H4 (cell line): Measurements from ENCODE around the gene TP53I13. TPM values are rescaled to one million over a fixed set of nuclear protein-coding genes. Genes with fewer than 3 reads are reported as not detected.

Source experiments
- DNase-seq: peaks from one replicate; pipeline ENCODE4 v3.0.0-alpha.2; 2015; ENCODE audit warnings: low spot score
- total RNA-seq: library from RNA; depleted of rRNA; stranded (reverse); fragments of >200 nt; shearing (Covaris generic); gene quantifications from 2 replicates; pipeline ENCODE4 v1.2.3, GENCODE V29; 2014

Gene TP53I13
- total RNA-seq, 1 experiment from 2014 or later = 16.0 TPM

DNA sequence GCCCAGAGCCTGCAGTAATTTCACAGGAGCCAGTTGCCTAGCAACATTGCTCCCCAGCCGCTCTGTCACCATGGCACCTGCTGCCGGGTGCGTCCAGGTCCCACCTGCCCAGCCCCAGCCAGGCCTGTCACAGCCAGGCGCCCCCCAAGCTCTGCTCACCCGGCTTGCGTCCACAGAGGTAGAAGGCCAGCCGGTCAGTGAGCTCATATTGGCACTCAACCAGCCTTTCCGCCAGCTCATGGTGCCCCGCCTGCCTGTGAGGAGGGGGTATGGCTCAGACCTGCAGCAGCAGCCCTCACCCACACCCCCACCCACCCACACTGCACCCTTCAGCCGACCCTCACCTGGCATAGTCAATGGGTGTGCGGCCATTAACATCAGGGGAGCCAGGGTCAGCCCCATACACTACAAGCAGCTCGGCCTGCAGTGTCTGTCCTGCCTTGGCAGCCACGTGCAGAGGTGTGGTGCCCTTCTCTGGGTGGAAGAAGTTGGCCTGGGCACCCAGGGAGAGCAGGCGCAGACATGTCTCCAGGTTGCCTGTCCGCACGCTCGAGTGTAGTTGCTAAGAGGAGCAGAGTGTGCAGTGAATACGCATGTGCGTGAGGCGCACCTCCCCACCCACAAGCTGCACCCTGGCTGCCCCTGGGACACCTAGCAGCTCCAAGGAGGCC is 13.2 kb downstream of the TP53I13 start:
- no peak for DNase-seq

DNA sequence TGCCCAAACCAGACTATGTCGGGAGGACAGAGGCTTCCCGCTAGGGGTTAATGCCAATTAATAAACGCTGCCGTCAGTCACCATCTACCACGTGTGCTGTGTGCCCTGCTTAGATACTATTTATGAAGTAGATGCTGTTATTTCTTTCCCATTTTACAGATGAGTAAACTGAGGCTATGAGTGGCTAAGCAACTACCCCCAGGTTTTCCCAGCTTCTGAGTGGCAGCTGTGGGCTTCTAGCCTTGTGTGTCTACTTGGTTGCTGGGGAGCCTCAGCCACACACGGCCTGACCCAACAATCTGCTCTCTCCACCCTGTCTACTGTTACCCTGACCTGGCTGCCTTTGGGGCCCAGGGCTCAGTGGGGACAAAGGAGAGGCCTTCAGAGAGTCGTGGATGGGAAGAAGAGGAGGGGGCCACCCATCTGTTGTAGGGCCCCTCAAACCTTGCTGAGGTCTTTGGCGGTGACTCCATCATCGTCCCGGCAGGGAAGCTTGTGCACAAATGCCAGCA is 13.8 kb downstream of the TP53I13 start:
- no peak for DNase-seq

DNA sequence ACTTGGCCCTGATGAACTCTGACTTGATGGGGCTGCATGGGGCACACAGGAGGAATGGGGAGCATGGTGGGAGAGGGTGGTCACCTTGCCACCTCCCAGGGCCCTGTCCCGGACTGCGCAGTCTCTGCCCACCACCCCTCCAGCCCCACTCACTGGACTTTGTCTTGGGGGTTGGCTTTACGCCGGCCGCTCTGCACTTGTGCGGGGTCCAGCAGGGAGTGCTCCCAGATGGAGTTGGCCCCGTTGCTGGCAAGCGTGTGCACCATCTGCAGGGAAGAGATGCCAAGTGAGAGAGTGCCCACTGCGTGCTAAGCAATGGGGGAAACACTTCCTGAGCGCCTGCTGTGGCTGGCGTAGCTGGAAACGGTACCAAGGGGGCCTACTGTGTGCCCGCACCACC is 14.3 kb downstream of the TP53I13 start:
- no peak for DNase-seq

DNA sequence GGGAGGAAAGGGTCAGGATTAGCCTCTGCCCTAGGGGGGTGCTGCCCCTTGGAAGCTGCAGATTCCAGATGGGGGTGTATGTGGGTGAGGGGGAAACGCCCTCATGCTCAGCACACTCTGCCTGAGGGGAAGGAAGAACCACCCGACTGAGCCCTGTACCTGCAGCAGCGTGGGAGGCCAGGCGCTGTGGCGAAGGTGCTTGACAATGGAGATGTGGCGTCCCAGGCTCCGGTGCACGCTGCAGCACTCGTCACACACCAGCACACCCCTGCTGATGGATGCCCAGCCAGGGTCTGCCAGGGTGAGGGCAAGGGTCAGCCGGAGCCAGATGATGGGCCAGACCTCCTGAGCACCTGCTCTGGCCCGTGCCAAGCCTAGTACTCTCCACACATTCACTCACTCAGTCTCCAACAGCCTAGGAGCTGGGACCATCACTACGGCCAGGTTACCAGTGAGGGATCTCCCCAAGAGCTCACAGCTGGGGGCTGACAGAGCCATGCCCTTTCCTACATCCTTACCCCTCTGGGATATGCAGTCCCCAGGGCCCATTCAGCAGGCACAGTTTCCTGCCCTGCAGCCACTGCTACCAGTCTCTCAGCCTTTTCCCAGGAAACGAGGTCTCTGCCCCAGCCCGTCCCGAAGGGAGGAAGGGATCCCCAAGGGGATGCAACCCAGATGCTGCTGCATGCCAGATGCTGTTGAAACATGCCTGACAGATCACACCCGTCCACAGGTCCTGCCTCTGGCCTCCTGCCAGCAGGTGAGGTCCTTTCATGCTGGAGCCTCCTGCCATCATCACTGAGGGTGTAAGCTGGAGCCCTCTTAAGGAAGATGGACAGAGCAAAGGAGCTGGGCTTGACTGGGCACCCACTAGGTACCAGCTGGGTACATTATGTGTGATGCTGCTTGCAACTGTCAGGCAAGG is 15.1 kb downstream of the TP53I13 start:
- DNase-seq = no peak

DNA sequence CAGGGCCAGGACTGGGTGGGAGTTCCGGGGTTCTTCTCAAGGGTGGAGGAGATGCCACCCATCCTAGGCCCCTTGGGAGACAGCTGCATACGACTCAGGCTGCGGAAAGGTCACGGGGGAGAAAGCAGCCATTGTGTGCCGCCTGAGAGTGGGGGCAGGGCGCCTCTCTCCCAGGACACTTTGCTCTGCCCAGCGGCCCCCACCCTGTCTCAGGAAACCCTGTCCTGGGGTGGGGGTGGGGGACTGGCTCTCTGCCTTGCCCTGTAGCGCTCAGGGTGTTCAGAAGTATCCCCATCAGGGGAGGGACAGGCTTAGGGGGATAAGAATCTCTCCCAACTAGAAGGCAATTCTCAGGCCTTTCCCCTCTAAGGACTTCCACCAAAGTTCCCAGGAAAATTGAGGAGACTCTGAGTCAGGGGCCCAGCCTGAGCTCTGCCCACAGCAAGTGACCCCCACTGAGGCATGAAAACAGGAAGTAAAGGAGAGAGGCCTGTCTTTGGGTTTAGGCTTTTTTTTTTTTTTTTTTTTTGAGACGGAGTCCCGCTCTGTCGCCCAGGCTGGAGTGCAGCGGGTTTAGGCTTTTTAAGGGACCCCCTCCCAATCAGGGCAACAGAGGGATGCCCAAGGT is 16.1 kb downstream of the TP53I13 start:
- DNase-seq = no peak

DNA sequence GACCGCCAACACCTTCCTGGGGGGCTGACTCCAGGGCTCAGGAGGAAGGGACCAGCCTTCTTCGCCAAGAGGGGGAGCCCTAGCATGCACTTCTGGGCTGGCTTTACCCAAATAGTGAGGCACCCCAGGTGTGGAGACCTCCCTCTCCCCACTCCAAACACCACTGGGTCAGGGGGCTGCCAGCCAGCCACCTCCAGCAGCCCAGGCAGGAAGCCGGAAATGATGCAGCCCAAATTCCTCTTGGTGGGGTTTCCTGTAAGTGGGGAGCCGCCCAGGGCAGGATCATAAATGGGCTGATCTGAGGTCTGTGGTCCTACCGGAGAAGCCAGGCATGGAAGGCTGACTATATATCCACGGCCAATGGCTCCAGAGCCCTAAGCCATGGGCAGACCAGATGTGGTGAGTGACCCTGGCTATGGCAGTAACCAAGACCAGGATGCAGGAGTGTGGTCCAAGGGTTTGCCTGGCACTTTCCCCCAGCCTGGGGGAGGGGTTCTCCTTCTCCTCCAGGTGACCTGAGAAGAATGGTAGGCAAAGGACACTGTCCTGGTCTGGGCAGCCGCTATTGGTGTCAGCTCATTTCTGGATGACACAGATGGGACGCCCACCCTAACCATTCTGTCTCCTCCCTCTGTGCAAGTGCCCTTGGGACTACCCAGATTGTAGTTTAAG is 16.7 kb downstream of the TP53I13 start:
- no peak for DNase-seq

DNA sequence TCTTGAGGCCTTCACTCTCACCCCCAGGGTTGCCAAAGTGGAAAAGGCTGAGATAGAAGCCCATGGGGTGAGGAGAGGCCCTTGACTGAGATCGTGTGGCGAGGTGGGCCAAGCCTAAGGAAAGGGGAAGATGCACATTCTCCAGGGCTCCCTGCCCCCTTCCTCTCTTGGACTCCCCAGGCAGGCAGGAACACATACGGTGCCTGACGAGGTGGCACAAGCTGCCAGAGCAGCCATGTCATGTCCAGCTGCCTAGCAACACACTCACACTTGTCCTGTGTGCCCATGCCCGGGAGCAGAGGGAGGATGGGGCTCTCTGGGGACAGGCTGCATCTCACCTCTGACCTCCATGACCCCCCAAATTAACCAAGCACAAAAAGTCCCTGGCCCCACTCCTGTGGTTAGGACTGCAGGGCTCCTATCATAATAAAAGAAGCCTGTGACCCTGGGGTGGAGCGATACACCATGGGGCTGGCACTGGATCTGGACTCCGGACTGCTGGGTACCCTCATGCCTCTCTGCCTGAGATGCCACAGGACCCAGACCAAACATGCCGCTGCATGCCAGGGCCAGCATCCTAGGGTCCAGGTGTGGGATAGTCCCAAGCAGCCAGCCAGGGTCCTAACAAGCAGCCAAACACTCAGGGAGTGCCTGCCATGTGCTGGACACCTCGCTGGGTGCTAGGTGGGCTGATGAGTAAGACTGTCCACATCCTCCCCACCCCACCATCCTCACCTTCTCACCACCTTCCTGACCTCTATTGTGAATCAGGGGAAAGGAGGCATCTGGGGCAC is 18.4 kb downstream of the TP53I13 start:
- DNase-seq = no peak

DNA sequence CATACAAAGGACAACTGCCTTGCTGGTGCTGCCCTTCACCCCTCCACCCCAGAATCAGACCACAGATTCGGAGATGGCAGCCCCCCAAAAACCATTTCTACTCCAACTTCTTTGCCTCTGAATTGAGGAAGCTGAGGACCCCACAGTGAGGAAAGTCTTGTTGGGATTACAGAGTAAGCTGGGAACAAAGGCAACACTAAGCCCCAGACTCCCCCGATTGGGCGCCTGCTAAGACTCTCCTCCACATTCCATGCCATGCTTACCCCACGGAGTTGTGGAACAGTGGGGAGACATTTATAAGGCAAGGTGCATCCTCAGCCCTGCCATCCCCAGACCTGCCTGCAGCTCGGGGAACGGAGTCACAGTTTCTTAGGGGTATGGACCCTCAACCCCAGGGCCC is 19.1 kb downstream of the TP53I13 start:
- DNase-seq = no peak

DNA sequence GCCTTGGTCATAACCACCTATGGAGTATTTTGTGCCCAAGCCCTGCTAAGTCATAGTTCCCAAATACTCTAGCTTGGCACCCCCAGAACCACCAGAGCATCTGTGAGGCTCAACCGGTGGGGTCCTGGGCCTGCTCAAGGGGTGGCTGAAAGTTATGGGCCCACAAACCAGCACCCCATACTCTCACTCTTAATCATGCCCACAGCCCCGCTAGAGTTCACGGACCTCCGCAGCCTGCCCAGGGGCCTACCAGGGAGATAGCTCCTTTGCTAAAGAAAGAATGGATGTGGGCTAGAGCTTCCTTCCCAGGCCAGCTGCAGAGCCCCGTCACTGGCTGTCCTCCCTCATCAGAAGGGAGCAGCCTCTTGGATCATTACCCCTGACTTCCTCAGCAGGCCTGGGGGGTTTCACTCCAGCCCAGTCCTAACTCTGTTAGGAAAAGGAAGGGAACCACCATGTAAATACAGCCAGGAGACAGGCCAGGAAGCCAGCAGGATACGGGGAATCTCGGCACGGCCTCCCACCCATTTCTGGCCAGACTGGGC is 19.6 kb downstream of the TP53I13 start:
- no peak for DNase-seq

DNA sequence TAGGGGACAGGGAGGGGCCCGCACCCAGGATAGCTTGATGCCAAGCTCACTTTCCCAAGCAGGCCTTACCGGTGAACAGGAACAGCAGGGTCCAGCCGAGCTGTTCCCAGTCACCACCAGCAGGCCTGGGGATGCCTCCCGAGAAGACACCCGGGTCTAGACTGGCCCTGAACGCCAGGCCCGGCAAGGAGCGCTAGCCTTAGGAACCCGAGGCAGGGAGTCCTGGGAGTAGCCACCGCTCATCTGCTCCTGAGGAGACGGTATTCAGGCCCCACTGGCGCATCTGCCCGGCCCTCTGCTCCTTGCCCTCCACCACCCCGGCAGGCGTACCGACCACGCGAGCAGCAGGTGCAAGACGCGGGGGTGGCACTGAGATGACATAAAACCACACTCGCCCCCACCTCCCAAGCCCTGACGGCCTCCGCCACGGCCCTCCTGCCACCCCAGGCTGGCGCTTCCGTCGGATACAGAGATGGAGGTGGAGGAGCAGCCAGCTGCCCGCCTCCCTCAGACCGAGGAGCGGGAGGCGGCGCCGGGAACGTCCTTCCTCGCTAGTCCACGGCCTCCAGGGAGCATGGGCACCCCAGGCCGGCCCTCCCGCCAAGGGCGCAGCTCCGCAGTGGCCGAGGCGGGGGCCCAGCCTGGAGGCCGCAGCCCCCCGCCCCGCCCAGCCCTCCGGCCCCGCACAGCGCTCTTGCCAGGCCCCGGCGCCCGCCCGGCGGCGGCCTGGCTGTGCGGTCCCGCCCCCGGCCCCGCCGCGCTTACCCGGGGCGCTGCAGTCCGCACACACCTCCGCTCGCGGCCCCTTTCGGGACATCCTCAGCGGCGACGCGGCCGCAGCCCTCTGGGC is 20.3 kb downstream of the TP53I13 start:
- DNase-seq = no peak

DNA sequence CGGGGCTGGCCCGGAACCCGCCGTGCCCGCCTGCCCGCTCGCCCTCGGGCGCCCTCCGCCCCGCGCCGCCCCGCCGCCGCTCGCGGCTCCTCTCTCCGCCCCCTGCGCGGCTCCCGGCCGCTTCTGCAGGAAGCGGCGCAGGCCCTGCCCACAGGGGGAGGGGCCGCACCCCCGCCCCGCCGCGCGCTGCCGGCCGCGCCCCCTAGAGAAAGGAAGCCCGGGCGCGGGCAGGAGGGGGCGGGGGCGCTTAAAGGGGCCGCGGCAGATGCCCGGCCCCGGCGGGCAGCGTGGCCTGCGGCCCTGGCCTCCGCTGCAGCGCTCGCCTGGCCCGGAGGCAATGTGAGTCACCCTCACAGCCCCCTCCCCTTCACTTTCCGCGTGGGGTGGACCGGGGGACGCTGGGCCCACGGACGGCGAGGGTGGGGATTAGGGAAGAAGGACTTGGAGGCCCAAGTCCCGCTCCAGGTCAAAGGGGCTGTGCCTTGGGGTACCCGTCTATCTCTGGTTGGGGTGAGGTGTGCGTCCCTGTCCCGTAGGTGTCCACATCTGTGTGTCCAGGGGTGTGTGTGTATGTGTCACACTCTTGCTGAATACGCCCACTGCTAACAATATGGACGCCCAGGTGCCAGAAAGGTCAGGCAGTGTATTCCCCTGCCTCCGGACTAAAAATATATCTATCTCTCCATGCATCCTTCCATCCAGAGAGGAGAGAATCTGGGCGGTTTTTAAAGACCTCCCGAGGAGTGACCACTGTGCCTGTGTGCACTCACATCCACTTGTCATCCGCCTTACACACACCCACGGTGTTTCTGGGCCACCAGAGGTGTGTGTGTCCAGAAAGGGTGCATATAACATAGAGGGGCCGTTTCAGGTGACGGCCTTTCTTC is 21.3 kb downstream of the TP53I13 start, which contains the start of gene GIT1:
TSS of gene GIT1 (minus strand) at position 125 of the 887 bp plus-strand sequence. CDS start 270 bp downstream, outside the sequence.
- DNase-seq = peak; percentile 56

DNA sequence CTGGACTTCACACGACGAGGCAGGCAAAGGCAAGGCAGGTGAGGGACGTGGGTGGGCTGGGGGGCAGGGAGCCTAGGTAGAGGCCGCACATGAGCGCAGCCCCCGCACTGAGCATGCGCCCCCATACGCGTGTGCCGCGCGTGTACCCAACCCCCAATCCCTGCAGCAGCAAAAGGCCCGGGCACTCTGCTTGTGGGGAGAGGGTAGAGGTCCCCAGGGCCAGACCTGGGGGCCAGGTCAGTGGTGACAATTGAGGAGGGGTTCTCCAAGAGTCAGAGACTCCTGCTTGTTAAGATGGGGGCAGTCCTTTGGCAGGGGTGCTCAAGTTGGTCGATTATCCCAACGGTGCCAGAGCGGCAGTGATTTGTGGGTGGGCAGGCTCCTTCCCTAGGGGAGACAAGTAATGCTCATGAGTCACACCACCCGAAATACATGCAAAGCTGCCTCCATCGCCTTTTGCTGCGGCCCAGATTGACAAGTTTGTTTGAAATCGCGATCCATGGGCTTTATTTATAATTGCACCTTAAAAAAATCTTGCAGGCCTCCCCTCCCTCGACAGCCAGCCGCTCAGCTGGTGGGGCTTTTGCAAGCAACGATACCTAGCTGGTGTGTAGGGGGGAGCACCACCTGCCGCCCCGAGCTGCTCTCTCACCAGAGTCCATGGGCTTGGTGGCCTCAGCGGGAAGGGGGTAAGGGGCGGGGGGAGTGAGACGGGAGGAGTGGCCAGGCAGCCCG is 22.1 kb downstream of the TP53I13 start:
- DNase-seq = no peak

DNA sequence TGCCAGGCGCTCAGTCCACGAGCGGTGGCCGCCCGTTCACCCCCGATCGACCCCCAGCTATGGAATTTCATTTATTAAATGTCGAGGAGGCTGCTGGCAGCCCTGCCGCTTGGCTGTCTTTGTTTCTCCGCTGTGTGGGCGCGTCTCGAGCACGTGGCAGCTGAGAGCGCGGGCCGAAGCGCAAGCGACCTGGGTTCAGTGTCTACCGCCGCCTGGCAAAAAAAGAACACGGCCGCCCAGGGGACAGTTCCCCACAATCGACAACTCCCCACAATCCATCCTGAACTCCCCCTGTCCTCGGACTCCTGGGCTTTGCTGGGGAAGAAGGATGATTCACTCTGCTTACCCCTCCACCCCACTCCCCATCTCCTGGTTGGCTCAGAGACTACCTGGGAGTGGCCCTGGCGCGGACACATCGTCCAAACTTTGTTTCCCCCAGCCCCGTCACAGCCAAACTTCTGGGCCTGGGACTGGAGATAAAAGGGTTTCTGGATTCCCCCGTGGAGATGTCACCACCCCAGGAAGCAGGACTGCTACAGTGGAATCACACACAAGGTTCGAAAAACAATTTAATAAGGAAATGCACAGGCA is 22.7 kb downstream of the TP53I13 start:
- DNase-seq = no peak

DNA sequence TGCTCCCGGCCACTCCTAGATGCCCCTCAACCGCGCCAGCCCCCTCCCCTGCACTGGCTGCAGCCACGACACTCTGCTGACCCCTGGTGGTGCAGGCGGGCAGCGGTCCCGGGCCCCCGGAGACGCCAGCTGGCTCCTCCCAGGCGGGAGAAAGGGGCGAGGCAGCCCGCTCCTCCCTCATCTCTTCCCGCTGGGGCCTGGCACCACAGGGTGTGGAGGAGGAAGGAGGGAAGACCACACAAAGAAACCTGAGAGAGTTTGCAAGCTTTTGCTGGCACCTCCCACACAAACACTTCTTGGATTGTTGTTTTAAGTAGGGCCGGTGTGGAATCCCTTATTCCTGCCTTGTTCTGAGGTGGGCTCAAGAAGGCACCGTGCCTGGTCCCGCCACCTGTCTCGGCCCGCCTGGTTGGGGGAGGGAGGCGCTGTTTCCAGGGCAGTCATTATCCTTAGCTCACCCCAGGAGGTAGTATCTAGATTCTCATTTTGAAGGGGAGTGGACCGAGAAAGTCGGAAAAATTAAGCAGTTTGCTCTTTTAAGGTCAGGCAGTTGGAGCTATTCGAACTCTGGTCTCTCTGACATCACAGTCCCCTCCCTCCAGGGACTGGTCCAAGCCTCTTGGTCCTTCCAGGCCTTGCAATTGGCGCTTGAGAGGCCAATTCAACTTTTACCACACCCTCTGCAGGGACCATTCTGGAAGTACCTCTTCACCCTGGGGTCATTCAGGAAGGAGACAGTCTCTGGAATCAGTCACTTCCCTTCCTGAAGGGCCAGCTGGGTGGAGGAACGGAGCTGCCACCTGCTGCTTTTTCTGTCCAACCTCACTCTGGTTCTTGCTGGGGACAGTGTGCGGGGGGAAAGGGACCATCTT is 23.5 kb downstream of the TP53I13 start:
- peak; percentile 81 for DNase-seq

DNA sequence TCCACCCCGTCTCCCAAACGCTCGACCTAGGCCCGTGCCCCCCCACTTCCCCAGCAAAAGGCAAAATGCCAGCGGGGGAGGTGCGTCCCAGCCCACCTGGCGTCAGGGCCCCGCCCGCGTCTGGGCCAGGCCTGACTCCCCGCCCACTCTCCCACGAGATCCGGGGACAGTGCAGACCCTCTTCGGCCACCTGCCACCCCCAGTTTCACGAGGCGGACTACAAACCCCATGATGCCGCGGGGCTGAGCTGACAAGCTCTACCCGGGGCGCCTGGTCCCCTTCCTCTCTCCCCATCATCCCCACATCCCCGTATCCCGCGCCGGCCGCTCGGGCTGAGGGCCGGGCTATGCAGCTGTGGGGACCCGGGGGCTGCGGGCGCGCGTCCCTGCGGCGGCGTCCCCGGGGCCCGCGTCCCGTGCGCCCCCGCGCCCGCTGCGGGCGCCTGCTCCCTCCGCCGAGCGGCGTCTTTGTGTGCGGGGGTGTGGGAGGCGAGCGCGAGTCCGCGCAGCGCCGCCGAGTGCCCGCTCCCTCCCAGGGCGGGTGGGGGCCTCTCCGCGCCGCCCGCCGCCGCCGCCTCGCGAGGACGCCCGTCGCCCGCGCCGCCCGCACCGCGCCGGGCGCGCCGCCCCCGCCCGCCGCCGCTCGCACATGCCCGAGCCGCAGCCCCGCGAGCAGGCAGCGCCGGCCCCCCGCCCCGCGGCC is 24.5 kb downstream of the TP53I13 start, which contains the start of gene ANKRD13B:
TSS of gene ANKRD13B (plus strand) at position 283 of the 702 bp plus-strand sequence. CDS start 490 bp downstream, outside the sequence.
- DNase-seq = no peak
